HG03060 (cell line): ENCODE measurements around the gene VPS13D.
A peak's percentile ranks its signal among the peaks of the same experiment; 100 is the strongest.

Source experiments
- ATAC-seq: cut with Tn5 transposase; IDR thresholded peaks from one replicate; pipeline ENCODE4 v1.9.1; 2021; ENCODE audit warnings: low read depth, moderate number of reproducible peaks; ENCODE audit not compliant: unreplicated experiment

Gene VPS13D

DNA sequence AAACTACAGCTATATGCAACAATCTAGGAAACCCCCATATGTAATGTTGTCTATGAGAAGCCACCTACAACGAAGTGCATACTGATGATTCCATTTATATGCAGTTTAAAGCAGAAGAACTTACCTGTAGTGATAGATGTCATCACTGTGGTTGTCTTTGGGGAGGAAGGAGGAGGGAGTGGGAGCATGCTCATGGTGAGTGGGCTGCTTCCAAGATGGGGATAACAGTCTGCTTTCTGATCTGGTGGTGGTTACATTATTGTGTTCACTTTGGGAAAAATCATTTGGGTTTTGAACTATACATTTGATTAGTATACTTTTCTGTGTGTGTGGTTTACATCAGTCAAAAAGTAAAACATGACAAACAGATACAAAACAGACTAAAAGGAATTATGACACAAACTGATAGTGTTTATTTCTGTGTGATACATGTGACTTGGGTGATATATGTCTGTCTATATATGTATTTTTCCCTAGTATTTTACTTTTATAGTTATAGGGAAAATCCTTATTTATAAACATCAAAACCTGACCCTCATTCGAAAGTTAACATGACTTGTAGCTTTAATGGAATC lies 184.7 kb downstream of the VPS13D start:
- no peak for ATAC-seq

DNA sequence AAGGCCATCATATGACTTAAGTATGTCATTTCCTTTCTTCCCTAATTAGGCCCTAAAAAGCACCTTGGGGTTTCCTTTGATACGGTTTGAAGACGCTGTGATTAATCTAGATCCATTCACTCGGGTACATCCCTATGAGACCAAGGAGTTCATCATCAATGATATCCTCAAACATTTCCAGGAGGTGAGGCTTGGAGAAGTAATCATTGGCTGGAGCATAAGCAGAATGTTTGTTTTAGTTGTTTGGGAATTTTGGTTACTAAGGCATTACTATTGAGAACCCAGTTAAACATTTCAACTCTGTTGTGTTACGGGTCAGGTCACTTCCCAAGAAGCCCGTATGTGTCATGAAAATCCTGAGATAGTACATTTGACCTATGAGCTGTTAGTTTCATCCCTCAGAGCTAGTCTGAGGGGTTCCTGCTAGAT lies 185.2 kb downstream of the VPS13D start:
- no peak for ATAC-seq

DNA sequence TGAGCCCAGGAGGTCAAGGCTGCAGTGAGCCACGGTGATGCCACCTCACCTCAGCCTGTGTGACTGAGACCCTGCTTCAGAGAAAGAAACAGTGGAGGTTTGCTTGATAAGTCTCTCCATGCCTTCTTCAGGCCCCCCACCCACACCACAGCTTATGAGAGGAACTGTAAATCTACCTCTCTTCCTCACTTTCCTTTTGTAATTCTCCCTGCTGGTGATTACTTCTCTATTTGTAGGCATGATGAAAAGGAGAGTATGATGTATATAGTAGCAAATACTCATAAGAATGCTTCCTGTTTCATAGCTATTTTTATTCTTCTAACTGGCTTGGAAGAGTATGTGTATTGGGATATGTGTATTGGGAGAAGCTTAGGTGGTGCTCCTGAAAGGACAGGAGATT lies 186.3 kb downstream of the VPS13D start:
- no peak for ATAC-seq

GRCh38 chr1:12416744-12417143 lies 186.9 kb downstream of the VPS13D start:
- ATAC-seq, result no peak

DNA sequence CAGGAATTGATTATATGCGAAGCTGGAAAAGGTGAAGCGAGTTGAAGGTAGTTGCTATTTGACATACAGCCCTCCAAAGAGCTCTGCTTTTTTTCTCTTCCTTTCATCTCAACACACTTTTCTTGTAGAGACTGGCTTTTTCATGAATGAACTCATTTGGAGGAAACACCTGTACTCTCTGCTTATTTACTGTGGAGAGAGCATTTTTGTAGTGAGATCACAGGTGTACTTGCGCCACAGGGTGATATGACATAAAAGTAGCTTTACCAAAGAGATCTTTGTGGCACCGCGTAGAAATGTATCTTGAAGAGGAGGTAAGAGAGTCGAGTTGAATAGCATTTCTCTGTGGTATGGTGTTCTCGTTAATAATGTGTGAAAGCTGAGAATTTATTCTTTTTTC lies 187.6 kb downstream of the VPS13D start:
- ATAC-seq, result no peak

DNA sequence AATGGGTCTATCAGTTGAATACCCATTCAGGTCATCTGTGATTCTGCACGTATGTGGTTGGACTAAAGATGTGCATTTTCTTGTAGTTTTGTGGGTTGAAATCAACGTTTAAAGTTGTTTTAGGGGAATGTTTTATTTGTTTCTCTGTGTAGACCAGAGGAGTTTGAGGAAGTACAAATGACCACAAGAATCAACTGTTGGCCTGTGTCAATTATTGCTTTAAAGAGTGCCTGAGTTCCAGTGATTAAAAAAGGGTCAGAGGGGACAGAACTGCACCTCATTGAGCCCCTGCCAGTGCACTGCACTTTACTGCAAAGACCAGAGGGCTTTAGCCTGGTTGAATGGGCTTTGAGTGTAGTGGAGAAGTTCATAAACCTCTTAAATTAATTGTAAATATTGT lies 190.3 kb downstream of the VPS13D start:
- ATAC-seq, result no peak

DNA sequence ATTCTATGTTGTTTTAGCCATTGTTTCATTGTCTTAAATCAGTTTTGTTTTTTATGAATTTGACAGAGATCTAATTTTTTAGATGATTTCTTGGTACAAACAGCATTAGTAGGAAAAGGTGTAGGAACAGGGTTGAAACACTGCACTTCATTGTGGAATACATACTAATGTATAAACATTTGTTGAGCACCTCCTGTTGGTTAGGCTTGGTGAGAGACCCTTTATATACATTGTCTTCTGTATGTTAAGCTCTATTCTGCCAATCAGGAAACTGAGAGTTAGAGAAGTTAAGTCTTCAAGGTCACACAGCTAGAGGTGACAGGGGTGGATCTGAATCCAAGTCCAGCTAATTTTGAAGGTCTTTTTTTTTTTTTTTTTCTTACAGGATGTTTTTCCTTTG lies 192.7 kb downstream of the VPS13D start:
- no peak for ATAC-seq

- ATAC-seq, result no peak
These were observed 194.3 kb downstream of the VPS13D start for GRCh38 chr1:12424087-12424529.

DNA sequence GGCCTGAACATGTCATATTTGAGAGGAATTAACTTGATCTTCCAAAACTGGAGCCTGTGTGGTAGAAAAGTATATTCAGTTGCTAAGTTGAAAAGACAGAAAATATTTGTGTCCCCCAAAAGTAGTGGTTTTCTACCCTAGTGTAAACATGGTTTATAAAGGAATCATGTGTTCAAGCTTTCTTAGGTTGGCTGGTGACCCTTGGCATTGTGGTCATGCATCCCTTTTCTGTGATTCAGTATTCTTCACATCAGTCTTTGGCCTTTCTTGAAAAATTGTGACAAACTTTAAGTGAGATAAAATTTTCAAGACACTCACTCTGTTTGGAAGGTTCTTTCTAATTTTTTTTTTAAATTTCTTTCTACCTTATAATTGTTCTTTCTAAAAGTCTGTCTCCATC lies 195.0 kb downstream of the VPS13D start:
- ATAC-seq, result no peak

- no peak for ATAC-seq
These were observed 196.2 kb downstream of the VPS13D start for GRCh38 chr1:12426030-12426429.

GRCh38 chr1:12428334-12428733 lies 198.5 kb downstream of the VPS13D start:
- ATAC-seq, result no peak

GRCh38 chr1:12430525-12430924 lies 200.7 kb downstream of the VPS13D start:
- ATAC-seq, result no peak

DNA sequence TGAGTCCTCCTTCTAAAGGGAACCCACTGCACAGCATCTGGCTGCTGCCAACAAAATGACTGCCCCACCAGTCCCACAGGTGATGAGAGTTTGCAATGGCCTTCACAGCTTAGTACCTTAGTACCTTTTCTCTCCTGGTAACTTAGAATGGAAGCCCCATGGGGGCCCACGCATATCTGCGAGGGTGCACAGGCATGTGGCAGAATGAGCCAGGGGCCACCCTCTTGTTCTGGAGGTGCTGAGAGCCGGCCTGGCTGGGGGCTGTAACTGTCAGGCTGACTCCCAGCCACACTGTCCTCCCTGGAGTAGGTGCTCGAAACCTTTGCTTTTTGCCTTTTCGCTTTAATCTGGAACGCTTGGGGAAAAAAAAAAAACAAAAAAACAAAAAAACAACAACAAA lies 203.1 kb downstream of the VPS13D start:
- no peak for ATAC-seq

- ATAC-seq, result no peak
These were observed 203.7 kb downstream of the VPS13D start for GRCh38 chr1:12433323-12434053.

DNA sequence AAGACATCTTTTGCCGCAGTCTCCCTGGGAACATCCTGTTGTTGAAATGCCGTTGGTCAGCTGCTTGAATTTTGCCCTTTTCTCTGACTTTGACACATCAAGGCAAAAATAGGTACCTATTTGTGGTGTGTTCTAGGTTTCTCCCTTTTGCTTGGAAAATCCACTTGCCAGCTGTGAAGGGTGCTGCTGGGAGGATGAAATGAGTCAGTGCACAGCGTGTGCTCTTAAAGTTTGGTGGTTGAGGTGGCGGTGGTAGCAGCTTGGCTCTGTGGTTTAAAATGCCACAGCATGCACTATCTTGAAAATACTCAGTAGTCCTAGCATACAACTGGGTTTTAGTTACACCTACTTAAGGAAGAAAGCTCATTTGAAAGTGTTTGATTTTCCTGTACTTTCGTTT lies 204.3 kb downstream of the VPS13D start:
- ATAC-seq, result peak; percentile 36

DNA sequence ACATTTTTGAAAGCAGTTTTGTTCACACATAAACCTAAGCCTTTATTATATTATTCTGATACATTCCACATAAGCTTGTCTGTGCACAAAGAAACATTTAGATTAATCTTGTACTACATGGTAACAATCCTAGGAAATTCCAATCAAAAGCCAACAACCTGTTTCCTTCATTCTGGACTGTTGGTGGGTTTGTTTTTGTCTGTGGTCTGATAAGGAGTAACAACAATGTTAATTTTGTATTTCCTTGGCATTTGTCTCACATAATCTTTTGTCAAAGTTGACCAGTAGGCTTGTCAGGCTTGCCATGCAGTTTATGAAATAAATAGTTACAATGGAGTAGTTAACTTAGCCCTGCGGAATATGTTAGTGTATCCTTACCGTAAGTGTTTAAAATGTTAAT lies 204.9 kb downstream of the VPS13D start:
- no peak for ATAC-seq

- peak; percentile 65 for ATAC-seq
These were observed 206.0 kb downstream of the VPS13D start for GRCh38 chr1:12435639-12436344.

DNA sequence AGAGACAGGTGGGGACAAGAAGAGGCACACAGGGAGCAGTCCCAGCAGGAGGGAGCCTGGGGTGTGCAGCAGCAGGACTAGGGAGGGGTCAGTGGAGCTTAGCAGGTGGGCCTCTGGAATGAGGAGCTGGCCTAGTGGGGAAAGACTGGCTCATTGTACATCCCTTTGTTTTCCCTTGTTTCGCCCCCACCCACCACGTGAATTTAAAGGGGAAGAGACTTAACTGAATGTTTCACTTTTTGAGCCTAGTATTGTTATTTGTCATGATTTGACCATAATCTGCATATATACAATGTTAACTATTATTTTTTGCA lies 206.5 kb downstream of the VPS13D start:
- no peak for ATAC-seq

DNA sequence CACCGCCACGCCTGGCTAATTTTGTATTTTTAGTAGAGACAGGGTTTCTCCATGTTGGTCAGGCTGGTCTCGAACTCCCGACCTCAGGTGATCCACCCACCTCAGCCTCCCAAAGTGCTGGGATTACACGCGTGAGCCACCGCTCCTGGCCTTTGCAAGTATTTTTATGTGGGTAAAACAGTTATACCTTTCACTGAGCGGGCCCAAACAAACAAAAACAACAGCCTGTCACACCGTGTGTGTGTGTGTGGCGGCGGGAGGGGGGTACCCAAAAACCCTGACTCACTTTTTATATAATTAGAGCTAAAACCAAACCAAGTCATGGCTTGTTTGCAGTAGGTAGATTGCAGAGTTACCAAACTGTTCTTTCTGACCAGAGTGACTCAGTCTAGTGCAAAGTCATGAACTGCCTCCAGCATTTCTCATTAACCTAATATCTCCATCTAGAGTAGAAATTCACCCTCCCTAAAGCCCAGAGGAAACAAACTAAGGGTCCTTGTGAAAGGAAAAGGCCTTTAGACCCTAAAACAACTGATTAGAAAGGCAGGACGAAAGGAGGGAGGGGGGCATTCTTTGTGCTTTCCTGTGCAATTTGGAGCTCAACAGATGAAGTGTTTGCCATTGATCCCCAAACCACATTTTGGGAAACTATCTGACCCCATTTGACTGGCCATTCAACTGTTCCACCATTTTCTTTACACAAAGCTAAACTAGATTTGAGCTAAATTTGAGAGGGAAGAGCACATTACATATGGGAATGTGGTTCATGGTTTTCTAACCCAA lies 207.2 kb downstream of the VPS13D start:
- no peak for ATAC-seq

- ATAC-seq, result no peak
These were observed 207.8 kb downstream of the VPS13D start for GRCh38 chr1:12437629-12438028.

DNA sequence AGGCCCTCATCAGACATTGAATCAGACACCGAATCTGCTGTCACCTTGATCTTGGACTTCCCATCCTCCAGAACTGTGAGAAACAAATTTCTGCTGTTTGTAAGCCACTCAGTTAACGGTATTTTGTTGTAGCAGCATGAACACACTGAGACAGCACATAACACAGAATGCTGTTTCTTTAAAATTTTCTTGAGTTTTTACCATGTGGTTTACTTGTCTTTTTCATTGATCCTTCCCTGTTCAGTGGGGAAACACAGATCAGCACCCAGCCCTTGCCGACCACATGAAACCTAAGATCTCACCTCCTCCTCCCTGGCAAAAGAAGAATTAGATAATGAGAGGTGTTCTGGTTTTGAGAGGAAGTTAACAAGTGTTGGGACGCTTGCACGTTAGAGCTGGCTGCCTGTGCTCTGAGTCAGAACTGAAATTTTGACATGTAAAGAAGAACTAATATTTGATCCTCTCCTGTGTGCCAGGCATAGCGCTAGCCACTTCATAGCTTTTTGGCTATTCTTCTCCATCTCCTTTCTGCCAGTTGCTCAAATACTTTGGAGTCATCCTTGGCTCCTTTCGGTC lies 208.6 kb downstream of the VPS13D start:
- peak; percentile 32 for ATAC-seq
